IPS-18a (cell line): ENCODE results near the gene ITGB5.
"Not testable (repeated sequence)": the region's sequence is repeated elsewhere in the genome, so short reads cannot be mapped to it uniquely, and the experiment has no call there.

Experiments
- H3K27ac ChIP-seq: one replicate; pipeline ENCODE4 v1.5.1; 2013; ENCODE audit warnings: low read length
- H3K27me3 ChIP-seq: one replicate; pipeline ENCODE4 v1.6.1; 2013; ENCODE audit warnings: mild to moderate bottlenecking, low read length; ENCODE audit not compliant: control insufficient read depth, insufficient read depth
- H3K36me3 ChIP-seq: one replicate; pipeline ENCODE4 v1.6.1; 2013; ENCODE audit warnings: low read depth, low read length; ENCODE audit not compliant: control insufficient read depth
- H3K4me1 ChIP-seq: one replicate; pipeline ENCODE4 v1.6.1; 2013; ENCODE audit warnings: low read depth, low read length; ENCODE audit not compliant: control insufficient read depth
- H3K4me3 ChIP-seq: one replicate; pipeline ENCODE4 v1.5.1; 2013; ENCODE audit warnings: low read length
- H3K9ac ChIP-seq: one replicate; pipeline ENCODE4 v1.6.1; 2013; ENCODE audit warnings: mild to moderate bottlenecking, low read length, moderate library complexity
- H3K9me3 ChIP-seq: one replicate; pipeline ENCODE4 v1.6.1; 2013; ENCODE audit warnings: low read depth, low read length; ENCODE audit not compliant: control insufficient read depth

The ITGB5 gene

GRCh38 chr3:124761250-124761796 is 125.8 kb downstream of the ITGB5 start:
- H3K4me1 ChIP-seq, result no peaks in the 10 kb centered on the region
- no peak overlapping the region for H3K4me3 ChIP-seq
- H3K9ac ChIP-seq, result no peak overlapping the region
- no peaks in the 10 kb centered on the region for H3K27me3 ChIP-seq
- peaks cover 30% of the 10 kb centered on the region for H3K36me3 ChIP-seq
- H3K9me3 ChIP-seq, result no peaks in the 10 kb centered on the region
- no peak overlapping the region for H3K27ac ChIP-seq

GRCh38 chr3:124760601-124761000 is 126.6 kb downstream of the ITGB5 start:
- H3K27me3 ChIP-seq, result no peaks in the 10 kb centered on the region
- H3K27ac ChIP-seq, result no peak overlapping the region
- H3K4me3 ChIP-seq, result no peak overlapping the region
- H3K9me3 ChIP-seq, result no peaks in the 10 kb centered on the region
- H3K4me1 ChIP-seq, result no peaks in the 10 kb centered on the region
- H3K36me3 ChIP-seq, result peaks cover 23% of the 10 kb centered on the region
- H3K9ac ChIP-seq, result no peak overlapping the region

GRCh38 chr3:124759666-124760401 is 127.3 kb downstream of the ITGB5 start:
- Histone ChIP-seq H3K27ac (no peak overlapping the region), H3K4me1 (no peaks in the 10 kb centered on the region), H3K4me3 (no peak overlapping the region), H3K36me3 (peaks cover 18% of the 10 kb centered on the region), H3K9me3 (no peaks in the 10 kb centered on the region), H3K9ac (no peak overlapping the region), H3K27me3 (no peaks in the 10 kb centered on the region)

GRCh38 chr3:124758851-124759635 is 128.1 kb downstream of the ITGB5 start:
- Histone ChIP-seq H3K27ac (no peak overlapping the region), H3K9me3 (no peaks in the 10 kb centered on the region), H3K4me1 (no peaks in the 10 kb centered on the region), H3K4me3 (no peak overlapping the region), H3K27me3 (no peaks in the 10 kb centered on the region), H3K36me3 (peaks cover 12% of the 10 kb centered on the region), H3K9ac (no peak overlapping the region)

- not testable (repeated sequence) for H3K9ac ChIP-seq, H3K36me3 ChIP-seq, H3K4me3 ChIP-seq, H3K27ac ChIP-seq, H3K9me3 ChIP-seq, H3K27me3 ChIP-seq, H3K4me1 ChIP-seq
Observed at GRCh38 chr3:124757926-124758325, 129.2 kb downstream of the ITGB5 start.

- no peak overlapping the region for H3K27ac ChIP-seq
- no peaks in the 10 kb centered on the region for H3K27me3 ChIP-seq
- H3K9me3 ChIP-seq, result no peaks in the 10 kb centered on the region
- peaks cover 6% of the 10 kb centered on the region for H3K4me1 ChIP-seq
- no peak overlapping the region for H3K9ac ChIP-seq
- H3K4me3 ChIP-seq, result no peak overlapping the region
- H3K36me3 ChIP-seq, result no peaks in the 10 kb centered on the region
Observed at GRCh38 chr3:124752051-124752450, 135.1 kb downstream of the ITGB5 start.

GRCh38 chr3:124751501-124751900 is 135.7 kb downstream of the ITGB5 start:
- Histone ChIP-seq H3K9me3 (no peaks in the 10 kb centered on the region), H3K4me3 (no peak overlapping the region), H3K4me1 (peaks cover 6% of the 10 kb centered on the region), H3K36me3 (no peaks in the 10 kb centered on the region), H3K27ac (no peak overlapping the region), H3K27me3 (no peaks in the 10 kb centered on the region), H3K9ac (no peak overlapping the region)

- H3K9me3 ChIP-seq, H3K4me3 ChIP-seq, H3K9ac ChIP-seq, H3K27ac ChIP-seq, H3K27me3 ChIP-seq, H3K4me1 ChIP-seq: not testable (repeated sequence)
- peaks cover 11% of the 10 kb centered on the region for H3K36me3 ChIP-seq
Observed at GRCh38 chr3:124749877-124750276, 137.3 kb downstream of the ITGB5 start.

- H3K4me1 ChIP-seq, result peaks cover 6% of the 10 kb centered on the region
- peaks cover 23% of the 10 kb centered on the region for H3K36me3 ChIP-seq
- no peaks in the 10 kb centered on the region for H3K27me3 ChIP-seq
- no peak overlapping the region for H3K27ac ChIP-seq
- H3K9me3 ChIP-seq, result no peaks in the 10 kb centered on the region
- H3K4me3 ChIP-seq, result no peak overlapping the region
- no peak overlapping the region for H3K9ac ChIP-seq
Observed at GRCh38 chr3:124748560-124749198, 138.5 kb downstream of the ITGB5 start.

- no peaks in the 10 kb centered on the region for H3K9me3 ChIP-seq
- H3K4me3 ChIP-seq, result no peak overlapping the region
- H3K27me3 ChIP-seq, result no peaks in the 10 kb centered on the region
- H3K27ac ChIP-seq, result no peak overlapping the region
- H3K36me3 ChIP-seq, result peaks cover 29% of the 10 kb centered on the region
- no peak overlapping the region for H3K9ac ChIP-seq
- H3K4me1 ChIP-seq, result peaks cover 4% of the 10 kb centered on the region
Observed at GRCh38 chr3:124747111-124747981, 139.8 kb downstream of the ITGB5 start.

GRCh38 chr3:124745756-124746155 is 141.4 kb downstream of the ITGB5 start:
- Histone ChIP-seq H3K36me3 (peaks cover 44% of the 10 kb centered on the region), H3K4me3 (no peak overlapping the region), H3K4me1 (no peaks in the 10 kb centered on the region), H3K9me3 (no peaks in the 10 kb centered on the region), H3K9ac (no peak overlapping the region), H3K27ac (no peak overlapping the region), H3K27me3 (no peaks in the 10 kb centered on the region)
